Retina (tissue), 1 donor: ENCODE data around the gene KIFC3.
"Not testable (repeated sequence)": the region's sequence is repeated elsewhere in the genome, so short reads cannot be mapped to it uniquely, and the experiment has no call there.

Experiments used
- DNase-seq: peaks from one replicate; pipeline ENCODE4 v3.0.0-alpha.2; 2016

The KIFC3 gene

DNA sequence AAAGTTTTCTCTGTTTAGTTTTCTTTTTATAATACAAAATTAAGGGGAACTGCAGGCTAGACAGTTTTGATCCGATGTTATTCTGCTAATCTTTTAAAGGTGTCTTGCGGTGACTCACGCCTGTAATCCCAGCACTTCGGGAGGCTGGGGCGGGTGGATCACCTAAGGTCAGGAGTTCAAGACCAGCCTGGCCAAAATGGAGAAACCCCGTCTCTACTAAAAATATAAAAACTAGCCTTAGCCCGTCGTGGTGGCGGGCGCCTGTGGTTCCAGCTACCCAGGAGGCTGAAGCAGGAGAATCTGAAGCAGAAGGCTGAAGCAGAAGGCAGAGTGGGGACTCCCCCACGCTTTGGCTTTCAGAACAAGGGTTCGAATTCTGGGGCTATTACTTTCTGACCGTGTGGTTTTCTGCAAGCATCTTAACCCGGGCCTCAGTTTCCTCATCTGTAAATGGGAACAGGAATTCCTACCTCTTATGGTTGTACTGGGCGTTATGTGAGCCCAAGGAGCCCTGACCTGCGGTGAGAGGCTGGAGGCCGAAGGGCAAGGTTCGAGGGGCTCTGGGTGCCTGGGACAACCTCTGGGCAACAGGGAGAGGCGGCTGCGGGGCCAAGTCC is 67.9 kb downstream of the KIFC3 start:
- DNase-seq: no peak

DNA sequence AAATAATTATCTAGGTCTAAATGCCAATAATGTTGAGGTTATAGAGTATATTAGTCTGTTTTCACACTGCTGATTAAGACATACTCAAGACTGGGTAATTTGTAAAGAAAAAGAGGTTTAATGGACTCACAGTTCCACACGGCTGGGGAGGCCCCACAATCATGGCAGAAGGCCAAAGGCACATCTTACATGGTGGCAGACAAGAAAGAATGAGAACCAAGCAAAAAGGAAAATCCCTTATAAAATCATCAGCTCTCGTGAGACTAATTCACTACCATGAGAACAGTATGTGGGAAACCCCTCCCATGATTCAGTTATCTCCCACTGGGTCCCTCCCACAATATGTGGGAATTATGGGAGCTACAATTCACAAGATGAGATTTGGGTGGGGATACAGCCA is 69.6 kb downstream of the KIFC3 start:
- DNase-seq: no peak

DNA sequence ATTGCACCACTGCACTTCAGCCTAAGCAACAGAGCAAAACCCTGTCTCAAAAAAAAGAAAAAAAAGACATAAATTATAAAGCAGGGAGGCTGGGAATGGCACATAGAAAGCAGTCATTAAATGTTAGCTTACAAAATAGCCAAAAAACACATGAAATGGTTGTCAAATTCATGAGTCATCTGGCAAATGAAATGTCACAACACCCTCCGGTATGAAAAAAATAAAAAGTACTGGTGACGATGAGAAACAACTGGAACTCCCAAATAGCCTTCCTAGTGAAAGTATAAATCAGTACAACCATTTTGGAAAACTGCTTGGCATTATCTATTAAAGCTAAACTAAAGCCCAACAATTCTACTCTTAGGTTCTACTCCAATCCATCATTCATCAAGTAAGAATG is 70.3 kb downstream of the KIFC3 start:
- no peak for DNase-seq

DNA sequence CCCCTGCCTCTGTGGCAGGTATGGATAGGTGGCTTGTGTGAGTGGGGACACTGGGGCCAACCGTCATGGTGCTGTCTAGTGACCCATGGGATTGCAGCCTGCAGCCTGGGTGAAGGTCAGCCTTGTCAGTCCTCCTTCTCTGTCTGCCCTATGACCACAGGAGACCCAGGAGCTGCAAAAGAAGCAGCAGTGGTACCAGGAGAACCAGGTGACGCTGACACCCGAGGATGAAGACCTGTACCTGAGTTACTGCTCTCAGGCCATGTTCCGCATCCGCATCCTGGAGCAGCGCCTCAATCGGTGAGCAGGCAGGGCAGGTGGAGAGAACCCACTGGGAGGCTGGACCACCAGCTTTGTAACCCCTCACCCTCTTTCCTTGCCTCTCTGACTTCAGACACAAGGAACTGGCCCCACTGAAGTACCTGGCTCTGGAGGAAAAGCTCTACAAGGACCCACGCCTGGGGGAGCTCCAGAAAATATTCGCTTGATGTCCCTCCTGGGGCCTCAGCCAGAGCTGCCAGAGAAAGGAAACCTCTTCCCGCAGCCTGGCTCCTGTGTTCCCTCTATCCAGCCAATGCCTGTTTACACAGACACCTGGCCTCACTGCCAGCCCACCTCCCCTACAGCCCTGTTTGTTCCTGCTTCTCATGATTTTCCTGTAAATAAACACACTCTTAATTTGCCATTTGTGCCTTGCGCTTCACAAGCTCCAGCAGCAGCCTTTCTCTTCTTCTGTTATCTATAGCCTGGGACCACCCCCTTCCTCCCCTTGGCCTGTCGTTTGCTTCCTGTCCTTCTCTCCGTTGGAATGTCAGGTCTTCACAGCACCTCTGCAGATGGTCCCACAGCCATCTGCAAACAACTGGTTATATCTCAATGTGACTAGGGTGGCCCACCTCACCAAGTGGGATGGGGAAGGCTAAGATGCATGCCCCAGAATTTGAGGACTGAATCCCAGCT is 71.2 kb downstream of the KIFC3 start:
- DNase-seq: no peak

DNA sequence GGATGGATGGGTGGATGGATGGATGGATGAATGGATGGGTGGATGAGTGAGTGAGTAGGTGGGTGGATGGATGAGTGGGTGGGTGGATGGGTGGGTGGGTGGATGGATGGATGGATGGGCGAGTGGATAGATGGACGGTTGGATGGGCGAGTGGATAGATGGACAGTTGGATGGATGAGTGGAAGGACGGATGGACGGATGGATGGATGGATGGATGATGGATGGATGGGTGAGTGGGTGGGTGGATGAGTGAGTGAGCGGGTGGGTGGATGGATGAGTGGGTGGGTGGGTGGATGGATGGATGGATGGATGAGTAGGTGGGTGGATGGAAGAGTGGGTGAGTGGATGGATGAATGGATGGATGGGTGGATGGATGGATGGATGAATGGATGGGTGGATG is 72.4 kb downstream of the KIFC3 start:
- not testable (repeated sequence) for DNase-seq

DNA sequence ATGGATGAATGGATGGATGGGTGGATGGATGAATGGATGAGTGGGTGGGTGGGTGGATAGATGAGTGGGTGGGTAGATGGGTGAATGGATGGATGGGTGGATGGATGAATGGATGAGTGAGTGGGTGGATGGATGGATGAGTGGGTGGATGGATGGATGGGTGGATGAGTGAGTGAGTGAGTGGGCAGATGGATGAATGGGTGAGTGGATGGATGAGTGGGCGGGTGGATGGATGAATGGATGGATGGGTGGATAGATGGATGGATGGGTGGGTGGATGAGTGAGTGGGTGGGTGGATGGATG is 73.2 kb downstream of the KIFC3 start:
- DNase-seq: no peak

DNA sequence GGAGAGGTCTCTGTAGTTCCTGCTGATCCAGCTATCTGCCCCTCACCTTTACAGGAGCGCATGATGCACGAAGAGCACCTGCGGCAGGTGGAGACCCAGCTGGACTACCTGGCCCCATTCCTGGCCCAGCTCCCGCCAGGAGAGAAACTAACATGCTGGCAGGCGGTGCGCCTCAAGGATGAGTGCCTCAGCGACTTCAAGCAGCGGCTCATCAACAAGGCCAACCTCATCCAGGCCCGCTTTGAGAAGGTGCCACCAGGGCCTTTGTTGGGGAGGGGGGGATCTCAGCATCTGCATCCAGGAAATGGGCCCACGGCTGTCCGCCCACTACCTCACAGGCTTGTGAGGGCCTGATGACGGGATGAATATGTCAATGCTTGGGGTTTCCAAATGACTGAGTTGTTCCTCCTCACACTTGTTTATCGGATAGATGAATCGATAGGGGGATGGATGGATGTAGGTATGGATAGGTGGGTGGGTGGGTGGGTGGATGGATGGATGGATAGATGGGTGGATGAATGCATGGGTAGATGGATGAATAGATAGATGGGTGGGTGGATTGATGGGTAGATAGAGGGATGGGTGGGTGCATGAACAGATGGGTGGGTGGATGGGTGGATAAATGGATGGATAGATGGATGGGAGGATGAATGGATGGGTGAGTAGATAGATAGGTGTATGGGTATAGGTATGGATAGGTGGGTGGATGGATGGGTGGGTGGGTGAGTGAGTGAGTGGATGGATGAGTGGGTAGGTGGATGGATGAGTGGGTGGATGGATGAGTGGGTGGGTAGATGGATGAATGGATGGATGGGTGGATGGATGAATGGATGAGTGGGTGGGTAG is 73.7 kb downstream of the KIFC3 start:
- no peak for DNase-seq

DNA sequence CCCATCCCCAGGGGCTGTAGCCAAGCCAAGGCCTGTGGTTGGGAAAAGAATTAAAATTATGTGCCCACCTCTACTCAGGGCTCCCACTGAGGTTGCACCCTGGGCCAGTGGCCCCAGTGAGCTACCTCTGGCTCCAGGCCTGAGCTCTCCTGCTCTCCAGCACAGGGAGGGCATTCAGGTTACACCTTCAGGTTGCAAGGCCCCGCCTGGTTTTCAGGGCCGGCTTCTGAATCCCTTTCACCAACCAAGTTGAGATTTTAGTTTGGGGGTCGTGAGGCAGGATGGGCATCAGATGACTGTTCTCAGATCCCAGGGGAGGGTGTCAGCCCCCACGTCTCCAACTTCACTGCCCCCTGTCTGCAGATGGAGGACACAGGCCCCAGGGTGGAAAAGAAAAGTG is 74.7 kb downstream of the KIFC3 start:
- DNase-seq: no peak

DNA sequence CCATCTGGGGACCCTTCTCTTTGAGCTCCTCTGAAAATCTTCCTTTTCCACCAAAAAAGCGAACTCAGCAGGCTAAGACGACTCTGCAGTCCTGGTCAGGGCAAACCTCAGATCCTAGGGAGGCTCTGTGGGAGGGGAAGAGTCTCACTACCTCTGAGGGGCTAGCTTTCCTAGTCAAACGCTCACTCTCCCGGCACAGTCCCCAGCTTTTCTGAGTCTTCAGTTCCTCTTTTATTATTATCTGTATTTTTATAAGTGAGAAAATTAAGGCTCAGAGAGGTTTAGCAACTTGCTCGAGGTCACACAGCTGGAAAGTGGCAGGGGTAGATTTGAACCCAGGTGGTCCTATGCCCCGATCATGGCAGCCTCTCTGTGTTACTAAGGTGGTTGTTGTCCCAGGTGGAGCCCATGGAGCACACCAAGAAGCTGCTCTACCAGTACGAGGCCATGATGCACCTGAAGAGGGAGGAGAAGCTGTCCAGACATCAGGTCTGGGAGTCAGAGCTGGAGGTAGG is 75.8 kb downstream of the KIFC3 start:
- no peak for DNase-seq

DNA sequence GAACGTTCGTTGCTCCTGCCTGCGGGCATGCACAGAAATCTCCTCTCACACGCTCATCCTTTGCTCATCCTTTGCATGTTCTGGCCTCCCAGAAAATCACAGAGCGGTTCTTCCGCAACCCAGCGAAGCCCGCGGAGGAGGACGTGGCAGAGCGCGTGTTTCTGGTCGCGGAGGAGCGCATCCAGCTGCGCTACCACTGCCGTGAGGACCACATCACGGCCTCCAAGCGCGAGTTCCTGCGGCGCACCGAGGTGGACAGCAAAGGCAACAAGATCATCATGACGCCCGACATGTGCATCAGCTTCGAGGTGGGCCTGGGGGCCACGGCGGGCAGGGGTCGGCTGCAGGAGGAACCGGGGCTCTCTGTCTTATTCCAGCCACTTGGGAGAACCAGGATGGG is 76.3 kb downstream of the KIFC3 start:
- no peak for DNase-seq

DNA sequence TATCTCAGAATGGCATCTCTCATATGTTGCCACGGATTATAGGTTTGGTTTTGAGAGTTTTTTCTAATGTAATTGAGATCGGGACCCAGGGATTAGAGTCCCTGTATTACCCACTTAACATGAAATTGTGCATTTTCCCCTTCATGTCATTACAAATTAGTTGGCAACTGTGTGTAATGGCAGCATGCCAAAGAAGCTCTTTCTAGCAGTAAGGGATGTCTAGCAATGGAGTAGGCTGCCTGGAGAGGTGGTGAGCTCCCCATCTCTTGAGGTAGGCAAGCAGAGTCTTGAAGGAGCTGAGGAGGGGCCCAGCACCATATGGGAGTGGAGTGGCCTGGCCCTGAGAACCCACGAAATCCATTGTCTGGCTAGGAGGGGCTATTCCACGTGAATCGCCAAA is 76.7 kb downstream of the KIFC3 start:
- no peak for DNase-seq

DNA sequence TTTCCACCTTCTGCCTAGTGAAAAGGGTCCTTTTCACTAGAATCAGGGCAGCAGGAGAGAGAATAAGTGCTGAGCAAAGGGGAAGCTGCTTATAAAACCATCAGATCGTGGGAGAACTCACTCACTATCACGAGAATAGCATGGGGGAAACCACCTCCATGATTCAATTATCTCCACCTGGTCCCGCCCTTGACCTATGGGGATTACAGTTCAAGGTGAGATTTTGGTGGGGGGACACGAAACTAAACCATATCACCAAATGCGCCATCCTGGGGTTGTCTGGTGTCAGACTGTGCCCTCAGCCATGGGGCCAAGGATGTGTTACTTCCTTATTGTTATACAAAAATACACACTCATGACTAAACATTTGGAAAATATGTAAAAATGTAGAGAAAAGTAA is 77.1 kb downstream of the KIFC3 start:
- DNase-seq: no peak

DNA sequence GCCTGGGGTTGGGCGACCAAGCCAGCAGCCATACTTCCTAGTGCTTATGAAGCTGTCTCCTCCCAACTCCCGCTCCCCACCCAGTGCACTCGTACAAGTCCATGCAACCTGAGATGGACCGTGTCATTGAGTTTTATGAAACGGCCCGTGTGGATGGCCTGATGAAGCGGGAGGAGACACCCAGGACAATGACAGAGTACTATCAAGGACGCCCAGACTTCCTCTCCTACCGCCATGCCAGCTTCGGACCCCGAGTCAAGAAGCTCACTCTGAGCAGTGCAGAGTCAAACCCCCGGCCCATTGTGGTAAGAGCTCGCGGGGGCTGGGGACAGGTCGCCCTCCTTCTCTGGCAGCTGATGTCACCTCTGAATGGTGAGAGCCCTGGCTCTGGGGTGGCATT is 77.8 kb downstream of the KIFC3 start:
- no peak for DNase-seq

DNA sequence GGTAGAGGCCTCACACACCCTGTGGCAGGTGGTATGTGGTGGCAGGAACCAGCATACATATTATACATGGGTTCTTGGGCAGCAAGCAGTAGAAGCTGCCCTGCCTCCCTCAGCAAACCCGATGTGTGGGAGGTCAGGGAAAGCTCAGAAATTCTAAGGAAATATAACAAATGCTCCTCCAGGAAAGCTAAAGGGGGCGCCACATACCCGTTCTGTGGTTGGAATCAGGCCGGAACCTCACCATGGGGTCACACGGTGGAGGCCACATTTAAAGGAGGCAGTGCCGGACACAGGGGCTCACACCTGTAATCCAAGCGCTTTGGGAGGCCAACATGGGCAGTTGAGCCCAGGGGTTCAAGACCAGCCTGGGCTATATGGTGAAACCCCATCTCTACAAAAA is 79.1 kb downstream of the KIFC3 start:
- DNase-seq: no peak

DNA sequence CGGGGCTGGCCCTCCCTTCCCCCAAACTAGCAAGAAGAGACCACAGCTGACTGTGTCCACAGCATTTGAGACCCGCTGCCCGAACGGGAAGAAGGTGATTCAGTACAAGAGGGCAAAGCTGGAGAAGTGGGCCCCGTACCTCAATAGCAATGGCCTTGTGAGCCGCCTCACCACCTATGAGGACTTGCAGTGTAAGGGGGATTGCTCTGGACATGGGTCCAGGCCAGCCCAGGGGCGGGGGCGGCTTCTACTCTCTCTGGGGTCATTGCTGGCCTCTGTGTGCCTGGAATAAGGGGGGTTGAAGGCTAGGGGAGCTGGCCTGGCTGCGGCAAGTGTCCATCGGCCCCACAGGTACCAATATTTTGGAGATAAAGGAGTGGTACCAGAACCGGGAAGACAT is 79.6 kb downstream of the KIFC3 start:
- no peak for DNase-seq

DNA sequence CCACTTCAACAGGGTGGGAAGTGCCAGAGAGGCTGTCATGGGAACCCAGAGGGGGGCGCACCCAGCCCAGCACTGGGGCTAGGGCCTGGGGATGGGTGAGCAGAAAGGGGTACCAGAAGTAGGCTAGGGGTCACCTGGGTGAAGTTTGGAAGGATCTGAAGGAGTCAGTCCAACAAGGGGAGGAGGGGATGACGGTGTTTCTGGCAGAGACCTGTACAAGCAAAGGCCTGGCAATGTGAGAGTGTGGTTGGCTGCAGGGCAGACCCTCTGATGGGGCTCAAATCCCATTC is 80.1 kb downstream of the KIFC3 start:
- DNase-seq: no peak

DNA sequence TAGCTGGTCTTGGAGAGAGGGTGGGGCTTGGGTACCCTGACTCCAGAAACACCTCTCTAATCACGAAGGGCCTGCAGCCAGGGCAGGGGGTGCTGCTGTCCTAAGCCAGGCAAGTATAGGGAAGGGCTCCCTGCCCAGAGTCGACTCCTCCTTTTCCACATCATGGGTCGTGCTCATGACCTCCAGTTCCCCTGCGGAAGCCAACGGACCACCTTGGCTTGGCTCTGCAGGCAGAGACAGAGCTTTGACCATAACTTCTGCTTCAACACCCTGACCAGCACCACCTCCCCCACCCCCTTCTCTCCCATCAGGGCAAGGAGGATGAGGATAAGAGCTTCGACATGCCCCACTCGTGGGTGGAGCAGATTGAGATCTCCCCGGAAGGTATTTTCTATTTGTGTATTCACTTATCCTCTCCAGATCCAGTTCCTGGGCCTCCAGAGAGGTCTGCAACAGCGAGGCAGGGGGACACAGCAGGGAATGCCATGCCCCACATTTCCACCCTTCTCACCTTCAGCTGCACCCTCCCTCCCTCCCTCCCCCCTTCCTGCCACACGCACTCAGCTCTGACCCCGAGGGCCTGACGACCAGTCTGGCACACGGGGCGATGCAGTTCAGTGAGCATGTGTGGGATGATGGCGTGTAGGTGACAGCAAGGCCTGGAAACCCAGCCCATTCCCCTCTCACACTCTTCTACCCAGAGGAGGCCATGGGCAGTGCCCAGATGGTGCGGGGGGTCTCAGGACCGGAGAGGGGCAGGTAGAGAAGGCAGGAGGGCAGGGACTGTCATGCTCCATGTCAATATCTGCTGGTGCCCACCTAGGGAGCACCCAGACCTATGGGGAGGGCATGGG is 80.7 kb downstream of the KIFC3 start:
- no peak for DNase-seq

DNA sequence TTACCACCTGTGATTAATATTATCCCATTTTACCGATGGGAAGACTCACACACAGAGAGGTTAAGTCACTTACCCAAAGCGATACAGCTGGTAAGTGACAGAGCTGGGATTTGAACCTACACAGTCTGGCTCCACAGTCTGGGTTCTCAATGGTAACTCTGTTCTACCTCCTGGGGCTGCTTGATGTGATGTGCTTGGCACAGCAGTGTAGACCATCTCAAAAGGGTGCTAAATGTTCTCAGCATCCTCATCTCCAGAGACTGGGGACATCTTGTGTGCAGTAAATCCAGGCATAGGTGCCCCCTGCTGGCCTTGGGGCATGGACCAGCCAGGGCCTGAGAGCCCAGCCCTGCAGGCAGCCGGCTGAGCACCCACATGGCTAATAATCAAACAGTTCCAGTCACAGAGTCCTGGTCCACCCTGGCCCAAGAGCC is 82.1 kb downstream of the KIFC3 start:
- no peak for DNase-seq

DNA sequence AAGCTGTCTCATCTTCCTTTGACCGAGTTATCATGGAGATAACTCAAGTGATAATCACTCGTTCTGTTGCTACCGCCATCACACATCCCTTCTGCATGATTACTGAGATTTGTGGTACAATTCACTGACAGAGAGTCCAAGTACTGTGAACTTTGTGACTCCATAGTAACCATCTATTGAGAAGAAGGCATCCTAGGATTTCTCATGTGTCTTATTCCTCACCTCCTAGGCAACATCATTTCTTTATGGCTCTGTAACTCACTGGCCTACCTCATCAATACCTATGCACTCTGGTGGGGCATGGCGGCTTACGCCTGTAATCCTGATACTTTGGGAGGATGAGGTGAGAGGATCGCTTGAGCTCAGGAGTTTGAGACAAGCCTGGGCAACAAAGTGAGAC is 88.2 kb downstream of the KIFC3 start:
- DNase-seq: no peak

DNA sequence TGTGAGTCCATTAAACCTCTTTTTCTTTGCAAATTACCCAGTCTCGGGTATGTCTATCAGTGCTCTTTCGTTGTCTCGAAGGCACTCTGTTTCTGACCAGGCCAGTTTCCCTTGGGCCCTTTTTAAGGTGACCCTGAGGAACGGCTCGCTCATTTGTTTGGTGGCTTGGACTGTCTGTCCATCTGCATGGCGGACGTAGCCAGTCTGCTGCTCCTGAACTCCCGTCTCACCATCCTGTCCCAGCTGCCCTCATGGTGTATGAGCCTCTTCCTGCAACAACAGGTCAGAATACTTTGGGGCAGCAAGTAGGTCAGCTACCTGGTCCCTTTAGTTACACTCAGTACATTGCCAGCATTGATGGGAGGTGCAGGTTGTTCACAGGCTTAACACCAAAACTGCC is 88.7 kb downstream of the KIFC3 start:
- DNase-seq: no peak

DNA sequence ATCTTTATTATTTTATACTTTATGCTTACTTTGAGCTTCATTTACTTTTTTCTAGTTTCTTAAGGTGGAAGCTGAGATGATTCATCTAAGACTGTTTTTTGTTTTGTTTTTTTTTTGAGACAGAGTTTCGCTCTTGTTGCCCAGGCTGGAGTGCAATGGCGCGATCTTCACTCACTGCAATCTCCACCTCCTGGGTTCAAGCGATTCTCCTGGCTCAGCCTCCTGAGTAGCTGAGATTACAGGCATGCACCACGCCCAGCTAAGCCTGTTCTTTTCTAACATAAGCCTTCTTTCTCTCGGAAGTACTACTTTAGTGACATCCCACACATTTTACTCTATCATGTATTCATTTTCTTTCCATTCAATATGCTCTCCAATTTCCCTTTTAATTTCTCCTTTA is 89.7 kb downstream of the KIFC3 start:
- not testable (repeated sequence) for DNase-seq

DNA sequence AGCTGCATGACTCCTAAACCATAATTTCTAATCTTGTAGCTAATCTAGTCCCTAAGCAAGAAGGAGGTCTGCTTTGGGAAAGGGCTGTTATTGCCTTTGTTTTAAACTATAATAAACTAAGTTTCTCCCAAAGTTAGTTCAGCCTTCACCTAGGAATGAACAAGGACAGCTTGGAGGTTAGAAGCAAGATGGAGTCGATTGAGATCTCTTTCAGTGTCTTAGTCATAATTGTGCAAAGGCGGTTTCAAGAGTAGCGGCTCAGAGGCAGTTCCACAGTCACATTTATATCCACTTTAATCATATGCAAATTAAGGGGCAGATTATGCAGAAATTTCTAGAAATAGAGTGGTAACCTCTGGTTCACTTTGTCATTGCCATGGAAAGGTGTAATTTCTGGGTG is 90.3 kb downstream of the KIFC3 start:
- DNase-seq: no peak

DNA sequence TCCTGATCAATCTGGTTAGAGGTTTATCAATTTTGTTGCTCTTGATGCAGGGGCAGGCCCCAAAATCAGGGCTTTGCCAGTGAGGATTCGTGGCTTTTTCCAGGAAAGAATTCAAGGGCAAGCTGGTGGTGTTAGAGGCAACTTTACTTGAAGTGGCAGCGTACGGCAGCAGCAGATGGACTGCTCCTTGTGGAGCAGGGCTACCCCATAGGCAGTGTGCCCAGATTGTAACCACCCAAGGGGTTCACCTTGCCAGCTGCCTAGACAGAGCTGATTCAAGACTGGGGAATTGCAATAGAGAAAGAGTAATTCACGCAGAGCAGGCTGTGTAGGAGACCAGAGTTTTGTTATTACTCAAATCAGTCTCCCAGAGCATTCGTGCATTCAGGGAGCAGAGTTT is 90.9 kb downstream of the KIFC3 start:
- DNase-seq: no peak
